HG03280 (cell line): ENCODE data around the gene TAF11L14.
"Not testable (repeated sequence)": the region's sequence is repeated elsewhere in the genome, so short reads cannot be mapped to it uniquely, and the experiment has no call there.

Source experiments
- ATAC-seq: cut with Tn5 transposase; IDR thresholded peaks from one replicate; pipeline ENCODE4 v1.9.1; 2021; ENCODE audit warnings: mild to moderate bottlenecking, moderate library complexity; ENCODE audit not compliant: unreplicated experiment

Gene TAF11L14

DNA sequence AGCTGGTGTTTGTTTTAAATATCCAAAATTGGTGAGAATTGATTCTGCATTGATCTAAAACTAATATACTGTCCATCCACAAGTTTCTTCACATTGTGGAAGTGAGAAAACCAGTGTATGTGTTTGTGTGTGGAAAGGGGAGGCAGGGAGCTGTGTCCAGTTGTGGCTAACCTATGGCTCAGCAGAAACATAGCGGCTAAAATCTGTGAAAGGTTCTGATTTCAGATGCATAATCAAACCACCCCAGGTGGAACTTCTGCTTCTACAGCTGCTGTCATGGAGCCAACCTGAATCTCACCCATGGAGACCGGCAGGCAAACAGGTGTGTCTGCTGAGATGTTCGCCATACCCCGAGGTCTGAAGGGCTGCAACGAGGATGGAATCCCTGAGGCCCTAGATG, at the start of gene TAF11L14:
Gene TAF11L14 (plus strand): TSS at position 301 of the 400 bp plus-strand sequence.
- no peak for ATAC-seq

DNA sequence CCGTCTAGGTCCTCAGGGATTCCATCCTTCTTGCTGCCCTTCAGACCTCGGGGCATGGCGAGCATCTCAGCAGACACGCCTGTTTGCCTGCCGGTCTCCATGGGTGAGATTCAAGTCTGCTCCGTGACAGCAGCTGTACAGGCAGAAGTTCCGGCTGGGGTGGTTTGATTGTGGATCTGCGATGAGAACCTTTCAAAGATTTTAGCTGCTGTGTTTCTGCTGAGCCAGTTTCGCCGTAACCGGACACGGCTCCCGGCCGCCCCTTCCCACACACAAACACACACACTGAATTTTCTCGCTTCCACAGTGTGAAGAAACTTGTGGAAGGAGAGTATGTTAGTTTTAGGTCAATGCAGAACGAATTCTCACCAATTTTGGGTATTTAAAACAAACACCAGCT, 48.6 kb upstream of the TAF11L14 start, which contains the start of gene TAF11L7:
Gene TAF11L7 (minus strand): TSS at position 101 of the 400 bp plus-strand sequence.
- not testable (repeated sequence) for ATAC-seq

GRCh38 chr5:17590860-17591259, 43.4 kb upstream of the TAF11L14 start, which contains the start of gene TAF11L8:
TSS of gene TAF11L8 (minus strand) at chr5:17590960.
- ATAC-seq = not testable (repeated sequence)

DNA sequence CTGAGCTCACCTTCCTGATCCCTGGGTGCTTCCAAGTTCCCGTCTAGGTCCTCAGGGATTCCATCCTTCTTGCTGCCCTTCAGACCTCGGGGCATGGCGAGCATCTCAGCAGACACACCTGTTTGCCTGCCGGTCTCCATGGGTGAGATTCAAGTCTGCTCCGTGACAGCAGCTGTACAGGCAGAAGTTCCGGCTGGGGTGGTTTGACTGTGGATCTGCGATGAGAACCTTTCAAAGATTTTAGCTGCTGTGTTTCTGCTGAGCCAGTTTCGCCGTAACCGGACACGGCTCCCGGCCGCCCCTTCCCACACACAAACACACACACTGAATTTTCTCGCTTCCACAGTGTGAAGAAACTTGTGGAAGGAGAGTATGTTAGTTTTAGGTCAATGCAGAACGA, 40.0 kb upstream of the TAF11L14 start, which contains the start of gene TAF11L9:
Gene TAF11L9 (minus strand): TSS at position 140 of the 400 bp plus-strand sequence.
- not testable (repeated sequence) for ATAC-seq

DNA sequence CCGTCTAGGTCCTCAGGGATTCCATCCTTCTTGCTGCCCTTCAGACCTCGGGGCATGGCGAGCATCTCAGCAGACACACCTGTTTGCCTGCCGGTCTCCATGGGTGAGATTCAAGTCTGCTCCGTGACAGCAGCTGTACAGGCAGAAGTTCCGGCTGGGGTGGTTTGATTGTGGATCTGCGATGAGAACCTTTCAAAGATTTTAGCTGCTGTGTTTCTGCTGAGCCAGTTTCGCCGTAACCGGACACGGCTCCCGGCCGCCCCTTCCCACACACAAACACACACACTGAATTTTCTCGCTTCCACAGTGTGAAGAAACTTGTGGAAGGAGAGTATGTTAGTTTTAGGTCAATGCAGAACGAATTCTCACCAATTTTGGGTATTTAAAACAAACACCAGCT, 36.5 kb upstream of the TAF11L14 start, which contains the start of gene TAF11L10:
Gene TAF11L10 (minus strand): TSS at position 101 of the 400 bp plus-strand sequence.
- ATAC-seq = not testable (repeated sequence)

DNA sequence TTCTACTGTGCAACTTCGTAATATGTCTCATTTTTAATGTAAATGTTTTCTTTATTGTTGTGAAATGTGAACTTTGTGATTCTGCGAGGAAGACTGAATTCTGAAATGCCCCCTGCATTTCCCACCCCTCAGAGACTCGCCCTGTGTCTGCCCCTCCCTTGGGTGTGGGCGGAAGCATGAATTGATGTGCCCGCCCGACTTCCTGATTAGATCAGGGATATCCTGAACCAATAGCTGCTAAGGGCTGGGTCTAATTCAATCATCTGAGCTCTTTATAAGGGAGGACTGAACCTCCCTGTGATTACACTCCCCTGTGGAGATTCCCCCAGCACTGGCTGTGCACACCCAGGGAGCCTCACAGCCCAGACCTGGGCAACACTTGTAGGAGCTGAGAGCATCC, 30.4 kb upstream of the TAF11L14 start, which contains the start of gene TAF11L11:
Gene TAF11L11 (plus strand): TSS at position 304 of the 400 bp plus-strand sequence.
- ATAC-seq = not testable (repeated sequence)

DNA sequence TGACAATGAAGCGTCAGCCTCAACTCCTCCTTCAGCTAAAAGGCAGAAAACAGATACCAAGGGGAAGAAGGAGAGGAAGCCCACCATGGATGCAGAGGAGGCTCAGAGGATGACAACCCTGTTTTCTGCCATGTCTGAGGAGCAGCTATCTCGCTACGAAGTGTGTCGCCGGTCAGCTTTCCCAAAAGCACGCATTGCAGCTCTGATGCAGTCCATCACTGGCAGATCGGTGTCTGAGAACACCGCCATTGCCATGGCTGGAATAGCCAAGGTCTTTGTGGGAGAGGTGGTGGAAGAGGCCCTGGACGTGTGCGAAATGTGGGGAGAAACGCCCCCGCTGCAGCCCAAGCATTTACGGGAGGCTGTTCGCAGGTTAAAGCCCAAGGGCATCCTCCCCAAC, 29.3 kb upstream of the TAF11L14 start:
- no peak for ATAC-seq

DNA sequence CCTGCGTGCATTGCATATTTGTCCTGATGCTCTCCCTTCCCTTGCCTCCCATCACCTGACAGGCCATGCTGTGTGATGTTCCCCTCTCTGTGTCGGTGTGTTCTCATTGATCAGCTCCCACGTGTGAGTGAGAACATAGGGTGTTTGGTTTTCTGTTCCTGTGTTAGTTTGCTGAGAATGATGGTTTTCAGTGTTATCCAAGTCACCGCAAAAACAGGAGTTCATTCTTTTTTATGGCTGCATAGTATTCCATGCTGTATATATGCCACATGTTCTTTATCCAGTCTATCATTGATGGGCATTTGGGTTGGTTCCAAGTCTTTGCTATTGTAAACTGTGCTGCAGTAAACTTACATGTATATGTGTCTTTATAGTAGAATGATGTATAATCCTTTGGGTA, 26.8 kb upstream of the TAF11L14 start:
- not testable (repeated sequence) for ATAC-seq

DNA sequence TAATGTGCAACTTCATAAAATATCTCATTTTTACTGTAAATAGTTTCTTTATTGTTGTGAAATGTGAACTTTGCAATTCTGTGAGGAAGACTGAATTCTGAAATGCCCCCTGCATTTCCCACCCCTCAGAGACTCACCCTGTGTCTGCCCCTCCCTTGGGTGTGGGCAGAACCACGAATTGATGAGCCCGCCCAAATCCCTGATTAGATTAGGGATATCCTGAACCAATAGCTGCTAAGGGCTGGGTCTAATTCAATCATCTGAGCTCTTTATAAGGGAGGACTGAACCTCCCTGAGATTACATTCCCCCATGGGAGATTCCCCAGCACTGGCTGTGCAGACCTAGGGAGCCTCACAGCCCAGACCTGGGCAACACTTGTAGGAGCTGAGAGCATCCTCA, 24.2 kb upstream of the TAF11L14 start, which contains the start of gene TAF11L12:
Gene TAF11L12 (plus strand): TSS at position 301 of the 400 bp plus-strand sequence.
- not testable (repeated sequence) for ATAC-seq

- ATAC-seq = no peak
Observed at GRCh38 chr5:17614872-17615605, 19.2 kb upstream of the TAF11L14 start.

DNA sequence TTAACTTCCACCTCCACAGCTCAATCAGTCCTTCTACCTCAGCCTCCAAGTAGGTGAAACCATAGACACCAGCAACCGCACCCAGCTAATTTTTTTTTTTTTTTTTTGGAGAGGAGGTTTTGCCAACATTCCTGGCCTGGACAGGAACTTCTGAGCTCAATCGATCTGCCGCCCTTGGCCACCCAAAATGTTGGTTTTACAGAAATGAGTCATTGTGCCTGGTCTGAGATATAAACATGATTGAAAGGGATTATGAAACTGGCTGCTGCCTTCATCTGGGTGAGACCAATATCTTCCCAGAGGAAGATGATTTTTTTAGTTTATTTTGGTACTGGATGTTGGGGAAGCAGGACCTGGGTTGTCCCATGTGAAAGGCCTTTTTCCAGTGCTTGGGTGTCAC, 14.9 kb upstream of the TAF11L14 start:
- no peak for ATAC-seq

DNA sequence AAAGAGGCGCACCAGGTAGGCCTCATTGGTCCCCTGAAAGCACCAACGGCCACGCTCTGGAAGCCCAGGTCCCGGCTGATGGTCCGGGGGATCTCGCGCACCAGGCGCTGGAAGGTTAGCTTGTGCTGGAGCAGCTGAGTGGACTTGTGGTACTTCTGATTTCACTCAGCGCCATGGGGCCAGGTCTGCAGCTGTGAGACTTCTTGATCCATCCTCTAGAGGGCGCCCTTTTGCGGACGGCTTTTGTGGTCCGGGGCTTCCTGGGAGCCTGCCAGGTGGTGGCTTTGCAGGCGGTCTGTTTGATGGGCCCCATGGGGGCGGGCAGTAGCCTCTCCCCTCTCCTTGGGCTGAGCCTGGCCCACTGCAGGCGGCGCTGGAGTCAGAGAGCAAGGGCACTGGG, 13.6 kb upstream of the TAF11L14 start:
- no peak for ATAC-seq

GRCh38 chr5:17625686-17626085, 8.6 kb upstream of the TAF11L14 start:
- no peak for ATAC-seq

GRCh38 chr5:17631788-17632187, 2.5 kb upstream of the TAF11L14 start, which contains the start of gene TAF11L13:
TSS of gene TAF11L13 (plus strand) at chr5:17632088.
- ATAC-seq = not testable (repeated sequence)

DNA sequence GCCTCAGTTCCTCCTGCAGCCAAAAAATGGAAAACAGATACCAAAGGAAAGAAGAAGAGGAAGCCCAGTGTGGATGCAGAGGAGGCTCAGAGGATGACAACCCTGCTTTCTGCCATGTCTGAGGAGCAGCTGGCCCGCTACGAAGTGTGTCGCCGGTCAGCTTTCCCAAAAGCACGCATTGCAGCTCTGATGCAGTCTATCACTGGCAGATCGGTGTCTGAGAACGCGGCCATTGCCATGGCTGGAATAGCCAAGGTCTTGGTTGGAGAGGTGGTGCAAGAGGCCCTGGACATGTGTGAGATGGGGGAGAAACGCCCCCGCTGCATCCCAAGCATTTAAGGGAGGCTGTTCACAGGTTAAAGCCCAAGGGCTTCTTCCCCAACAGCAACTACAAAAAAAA, 15.0 kb downstream of the TAF11L14 start:
- not testable (repeated sequence) for ATAC-seq

DNA sequence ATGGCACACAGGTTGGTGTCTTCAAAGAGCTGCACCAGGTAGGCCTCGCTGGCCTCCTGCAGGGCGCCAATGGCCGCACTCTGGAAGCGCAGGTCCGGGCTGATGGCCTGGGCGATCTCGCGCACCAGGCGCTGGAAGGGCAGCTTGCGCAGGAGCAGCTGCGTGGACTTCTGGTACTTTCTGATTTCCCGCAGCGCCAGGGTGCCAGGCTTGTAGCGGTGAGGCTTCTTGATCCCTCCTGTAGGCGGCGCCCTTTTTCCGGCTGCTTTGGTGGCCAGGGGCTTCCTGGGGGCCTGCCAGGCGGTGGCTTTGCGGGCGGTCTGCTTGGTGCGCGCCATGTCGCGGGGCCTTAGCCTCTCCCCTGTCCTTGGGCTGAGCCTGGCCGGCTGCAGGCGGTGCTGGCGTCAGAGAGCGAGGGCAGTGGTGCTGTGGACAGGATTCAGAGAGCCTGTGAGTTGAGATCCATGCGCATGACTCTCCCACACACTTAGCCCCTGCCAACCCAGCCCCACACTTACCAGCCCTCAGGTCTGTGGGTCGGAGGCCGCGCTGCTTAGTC, 21.0 kb downstream of the TAF11L14 start:
- not testable (repeated sequence) for ATAC-seq

DNA sequence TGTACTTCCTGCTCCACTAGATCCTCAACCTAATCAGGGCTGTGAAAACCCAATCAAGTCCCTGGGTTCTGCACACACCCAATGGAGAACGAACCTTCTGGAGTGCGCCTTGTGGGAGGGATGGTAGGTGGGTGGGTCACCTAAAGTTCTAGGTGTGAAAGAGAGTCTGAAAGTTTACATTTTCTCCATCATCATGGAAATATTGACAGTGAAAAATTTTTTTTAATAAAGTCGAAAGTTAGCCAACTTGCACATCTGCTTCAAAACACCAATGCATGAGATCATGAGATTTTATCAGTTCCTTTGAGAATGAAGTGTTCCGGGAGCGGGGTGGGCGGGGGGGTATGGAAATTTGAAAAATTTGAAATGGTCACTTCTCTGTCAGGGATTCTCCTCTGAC, 21.7 kb downstream of the TAF11L14 start:
- ATAC-seq = no peak

GRCh38 chr5:17663182-17663581, 28.9 kb downstream of the TAF11L14 start:
- ATAC-seq = no peak

GRCh38 chr5:17665836-17666235, 31.6 kb downstream of the TAF11L14 start:
- no peak for ATAC-seq

DNA sequence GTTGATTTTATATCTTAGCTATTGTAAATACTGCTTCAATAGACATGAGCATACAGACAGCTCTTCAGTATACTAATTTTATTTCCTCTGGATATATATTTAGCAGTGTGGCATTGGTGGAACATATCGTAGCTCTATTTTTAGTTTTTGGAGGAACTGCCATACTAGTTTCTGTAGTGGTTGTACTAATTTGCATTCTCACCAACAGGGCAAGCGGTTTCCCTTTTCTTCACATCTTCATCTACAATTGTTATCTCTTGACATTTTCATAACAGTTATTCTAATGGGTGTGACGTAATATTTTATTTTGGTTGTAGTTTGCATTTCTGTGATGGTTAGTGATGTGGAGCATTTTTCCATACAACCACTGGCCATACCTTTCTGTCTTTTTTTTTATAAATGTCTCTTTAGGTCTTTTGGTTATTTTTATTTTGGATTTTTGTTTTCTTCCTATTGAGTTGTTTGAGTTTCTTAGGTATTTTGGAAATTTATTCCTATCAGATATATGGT, 32.5 kb downstream of the TAF11L14 start:
- ATAC-seq = no peak

DNA sequence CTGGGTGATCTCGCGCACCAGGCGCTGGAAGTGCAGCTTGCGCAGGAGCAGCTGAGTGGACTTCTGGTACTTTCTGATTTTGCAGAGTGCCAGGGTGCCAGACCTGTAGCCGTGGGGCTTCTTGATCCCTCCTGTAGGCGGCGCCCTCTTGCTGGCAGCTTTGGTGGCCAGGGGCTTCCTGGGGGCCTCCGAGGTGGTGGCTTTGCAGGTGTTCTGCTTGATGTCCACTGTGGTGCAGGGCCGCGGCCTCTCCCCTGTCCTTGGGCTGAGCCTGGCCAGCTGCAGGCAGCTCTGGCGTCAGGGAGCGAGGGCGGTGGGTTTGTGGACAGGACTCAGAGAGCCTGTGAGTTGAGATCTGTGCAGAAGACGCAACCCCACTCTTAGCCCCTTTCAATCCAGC, 36.1 kb downstream of the TAF11L14 start:
- no peak for ATAC-seq
